Measurements from ENCODE around the gene RASSF3. TPM values are rescaled to one million over a fixed set of nuclear protein-coding genes. Genes with fewer than 3 reads are reported as not detected.

Gene RASSF3
- total RNA-seq, 1 donor from 2014 or later, result 18.1 TPM

GRCh38 chr12:64598831-64599230, 11.5 kb upstream of the RASSF3 start:
- H3K36me3 Mint-ChIP-seq (ENCODE audit: low read depth), result no peaks in the 10 kb centered on the region
- H3K27me3 Mint-ChIP-seq (ENCODE audit: low read depth), result no peaks in the 10 kb centered on the region
- no peak overlapping the region for H3K27ac Mint-ChIP-seq (ENCODE audit: unreplicated experiment)
- no peak for DNase-seq (ENCODE audit: low read depth, low spot score)
- TF ChIP-seq CTCF (conservative IDR thresholded peaks at IDR 0.05), result no peak
- no peak overlapping the region for H3K4me3 Mint-ChIP-seq
- H3K9me3 Mint-ChIP-seq, result no peaks in the 10 kb centered on the region
- H3K4me1 Mint-ChIP-seq, result peaks cover 8% of the 10 kb centered on the region

GRCh38 chr12:64600164-64600561, 10.1 kb upstream of the RASSF3 start:
- TF ChIP-seq CTCF (conservative IDR thresholded peaks at IDR 0.05), result no peak
- no peaks in the 10 kb centered on the region for H3K9me3 Mint-ChIP-seq
- H3K27ac Mint-ChIP-seq (ENCODE audit: unreplicated experiment), result no peak overlapping the region
- H3K4me3 Mint-ChIP-seq, result no peak overlapping the region
- no peaks in the 10 kb centered on the region for H3K27me3 Mint-ChIP-seq (ENCODE audit: low read depth)
- peaks cover 8% of the 10 kb centered on the region for H3K4me1 Mint-ChIP-seq
- H3K36me3 Mint-ChIP-seq (ENCODE audit: low read depth), result no peaks in the 10 kb centered on the region
- no peak for DNase-seq (ENCODE audit: low read depth, low spot score)

- Mint-ChIP-seq H3K36me3 (ENCODE audit: low read depth) (no peaks in the 10 kb centered on the region), H3K4me3 (no peak overlapping the region), H3K9me3 (no peaks in the 10 kb centered on the region), H3K27ac (ENCODE audit: unreplicated experiment) (no peak overlapping the region), H3K4me1 (peaks cover 4% of the 10 kb centered on the region), H3K27me3 (ENCODE audit: low read depth) (no peaks in the 10 kb centered on the region)
- no peak for DNase-seq (ENCODE audit: low read depth, low spot score)
- TF ChIP-seq CTCF (conservative IDR thresholded peaks at IDR 0.05), result no peak
These were observed 7.0 kb upstream of the RASSF3 start for GRCh38 chr12:64603183-64603841.

GRCh38 chr12:64608901-64609535, 1.3 kb upstream of the RASSF3 start:
- Mint-ChIP-seq H3K36me3 (ENCODE audit: low read depth) (peaks cover 3% of the 10 kb centered on the region), H3K9me3 (no peaks in the 10 kb centered on the region), H3K27ac (ENCODE audit: unreplicated experiment) (peak overlapping the region; percentile 95), H3K27me3 (ENCODE audit: low read depth) (no peaks in the 10 kb centered on the region), H3K4me1 (peaks cover 36% of the 10 kb centered on the region), H3K4me3 (peak overlapping the region; percentile 96)
- DNase-seq (ENCODE audit: low read depth, low spot score), result no peak
- TF ChIP-seq CTCF (conservative IDR thresholded peaks at IDR 0.05), result no peak

- Mint-ChIP-seq H3K36me3 (ENCODE audit: low read depth) (peaks cover 5% of the 10 kb centered on the region), H3K9me3 (no peaks in the 10 kb centered on the region), H3K27me3 (ENCODE audit: low read depth) (no peaks in the 10 kb centered on the region), H3K27ac (ENCODE audit: unreplicated experiment) (peak overlapping the region; percentile 93), H3K4me1 (peaks cover 36% of the 10 kb centered on the region), H3K4me3 (peak overlapping the region; percentile 96)
- no peak for TF ChIP-seq CTCF (conservative IDR thresholded peaks at IDR 0.05)
- DNase-seq (ENCODE audit: low read depth, low spot score), result no peak
These were observed 688 bp upstream of the RASSF3 start for GRCh38 chr12:64609536-64610078.
